GM18868 (cell line): ENCODE data around the gene NAPG.
"Not testable (repeated sequence)": the region's sequence is repeated elsewhere in the genome, so short reads cannot be mapped to it uniquely, and the experiment has no call there.

Source experiments
- ATAC-seq: cut with Tn5 transposase; IDR thresholded peaks from one replicate; pipeline ENCODE4 v1.9.1; 2021; ENCODE audit warnings: mild to moderate bottlenecking, moderate library complexity; ENCODE audit not compliant: unreplicated experiment

Gene NAPG

GRCh38 chr18:10525697-10526560 is at the start of gene NAPG:
NAPG (plus strand) TSS chr18:10526027; CDS start chr18:10526103, 76 bp downstream.
- peak; percentile 73 for ATAC-seq

- ATAC-seq: no peak
Observed at GRCh38 chr18:10476338-10476791, 49.5 kb upstream of the NAPG start.

DNA sequence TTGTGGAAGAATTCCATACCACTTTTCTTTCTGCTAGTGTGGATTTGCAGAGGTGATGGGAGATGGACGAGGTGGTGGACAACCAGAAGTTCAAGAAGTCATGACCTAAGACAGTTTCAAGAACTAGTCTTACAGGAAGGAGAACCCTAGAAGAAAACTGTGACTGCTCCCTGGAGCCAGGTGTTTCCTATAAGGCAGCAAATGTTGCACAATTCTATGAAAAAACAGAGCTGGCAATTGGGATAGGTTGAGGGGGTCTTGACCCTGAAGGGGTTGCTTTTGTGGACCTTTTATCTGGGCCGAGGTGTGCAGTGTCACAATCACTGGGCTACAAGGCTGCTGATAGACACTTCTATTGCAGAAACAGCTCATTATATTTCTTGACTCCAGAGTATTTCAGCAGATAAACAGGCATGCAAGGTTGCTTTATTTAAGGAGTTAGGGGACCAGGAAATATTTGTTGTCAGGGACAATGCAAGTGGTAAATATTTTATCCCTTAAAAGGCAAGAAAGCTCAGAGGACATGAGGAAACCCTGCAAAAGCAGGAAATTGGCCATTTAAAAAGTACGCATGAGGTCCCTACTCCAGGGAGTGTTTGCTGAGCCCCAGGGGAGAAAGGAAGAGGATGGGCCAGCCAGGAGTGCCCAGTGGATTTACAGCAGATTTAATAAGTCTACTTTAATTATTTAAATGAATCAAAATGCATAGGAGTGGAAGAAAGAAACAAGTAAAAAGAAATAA is 48.5 kb upstream of the NAPG start:
- ATAC-seq: no peak

GRCh38 chr18:10477863-10478260 is 48.0 kb upstream of the NAPG start:
- ATAC-seq: no peak

DNA sequence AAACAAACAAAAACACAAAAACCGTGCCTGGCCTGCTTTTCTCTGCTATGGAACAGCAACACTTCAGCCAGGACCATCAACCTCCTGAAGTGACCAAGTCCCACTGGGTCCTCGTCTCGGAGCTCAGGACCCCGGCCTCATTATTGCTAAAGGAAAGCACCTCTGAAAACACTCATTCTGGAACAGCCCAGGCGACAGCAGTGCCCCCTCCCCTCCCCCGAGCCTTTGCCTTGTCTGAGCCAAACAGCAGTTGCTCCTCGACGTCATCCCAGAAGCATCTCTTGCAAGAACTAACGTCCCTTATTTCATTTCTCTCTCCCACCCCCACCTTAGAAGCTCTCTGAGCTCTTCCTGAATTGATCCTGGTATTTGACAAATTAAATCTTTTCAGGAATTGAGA is 44.0 kb upstream of the NAPG start:
- ATAC-seq: no peak

DNA sequence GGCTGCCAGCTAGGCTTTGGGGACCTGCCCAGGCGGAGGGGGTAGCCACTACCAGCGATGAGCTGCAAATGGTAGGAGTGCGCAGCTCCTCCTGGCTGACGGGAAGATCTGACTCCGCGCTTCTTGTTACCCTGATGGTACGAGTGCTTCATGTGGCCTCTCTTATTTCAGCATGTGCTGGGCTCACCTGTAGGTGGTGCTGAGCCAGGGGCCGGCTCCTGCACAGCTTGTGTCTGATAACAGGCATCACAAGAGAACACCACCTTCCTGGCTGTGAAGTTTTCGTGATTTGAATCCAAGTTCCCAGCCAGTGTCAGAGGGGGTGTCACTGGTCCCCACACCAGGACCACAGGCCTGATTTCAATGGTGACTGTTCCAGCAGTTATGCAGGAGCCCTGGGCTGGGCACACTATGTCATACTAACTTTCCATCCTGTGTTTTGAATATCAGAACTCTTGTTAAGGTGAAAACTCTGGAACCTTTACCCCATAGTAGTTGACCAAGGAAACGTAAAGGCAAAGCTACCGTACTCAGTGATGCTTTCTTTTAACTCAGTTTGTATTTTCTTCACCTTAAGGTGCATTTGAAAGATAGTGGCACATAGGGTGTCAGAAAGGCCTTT is 43.4 kb upstream of the NAPG start:
- ATAC-seq: peak; percentile 18

DNA sequence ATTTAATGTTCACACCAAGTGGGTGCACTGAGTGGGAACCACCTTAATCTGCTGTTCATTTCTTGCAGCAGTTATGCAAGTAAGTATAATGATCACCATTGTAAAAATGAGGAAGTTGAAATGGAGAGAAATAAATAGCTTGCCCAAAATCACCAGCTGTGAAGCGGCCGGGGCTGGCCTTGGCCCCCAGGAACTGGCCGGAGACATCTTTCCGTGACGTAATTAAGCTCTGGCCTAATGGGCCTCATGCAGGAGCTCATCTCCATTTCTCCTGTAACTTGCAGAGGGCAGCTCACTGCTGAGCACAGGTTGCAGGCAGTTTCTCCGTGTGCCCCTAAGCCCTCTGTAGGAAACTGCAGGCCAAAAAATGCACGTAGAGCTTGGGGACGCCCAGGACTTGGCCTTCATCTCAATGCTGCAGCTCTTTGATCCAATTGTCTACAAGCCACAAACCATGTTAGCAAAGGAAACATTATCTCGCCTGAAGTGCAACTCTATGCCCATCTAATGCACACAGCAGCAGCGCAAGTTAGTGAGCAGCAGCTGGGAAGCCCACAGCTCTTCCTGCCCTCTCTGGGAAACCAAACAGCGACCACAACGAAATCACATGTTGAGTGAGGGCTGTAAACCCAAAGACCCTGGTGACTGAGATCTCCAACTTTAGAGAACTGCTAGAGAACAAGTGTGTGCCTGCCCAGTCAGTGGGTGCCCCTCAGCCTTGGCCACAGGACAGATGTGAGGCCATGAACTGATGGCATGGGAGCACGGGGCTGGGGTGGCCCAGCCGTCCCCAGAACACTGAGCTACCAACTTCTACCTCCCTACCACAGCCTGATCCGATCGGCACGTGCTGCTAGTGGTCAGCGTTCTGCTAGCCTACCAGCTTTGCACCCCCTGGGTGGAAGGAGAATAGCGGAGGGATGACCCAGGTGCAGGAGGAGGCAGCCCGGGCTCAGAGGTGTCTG is 42.6 kb upstream of the NAPG start:
- ATAC-seq: peak; percentile 76

DNA sequence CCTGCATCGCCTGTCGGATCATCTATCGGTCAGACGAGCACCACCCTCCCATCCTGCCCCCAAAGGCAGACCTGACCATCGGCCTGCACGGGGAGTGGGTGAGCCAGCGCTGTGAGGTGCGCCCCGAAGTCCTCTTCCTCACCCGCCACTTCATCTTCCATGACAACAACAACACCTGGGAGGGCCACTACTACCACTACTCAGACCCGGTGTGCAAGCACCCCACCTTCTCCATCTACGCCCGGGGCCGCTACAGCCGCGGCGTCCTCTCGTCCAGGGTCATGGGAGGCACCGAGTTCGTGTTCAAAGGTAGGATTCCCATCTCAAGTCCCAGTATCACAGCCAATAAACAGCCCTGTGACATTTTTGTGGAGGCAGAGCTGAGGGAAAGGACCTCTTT is 40.4 kb upstream of the NAPG start:
- ATAC-seq: no peak

- ATAC-seq: no peak
Observed at GRCh38 chr18:10486362-10486761, 39.5 kb upstream of the NAPG start.

- ATAC-seq: no peak
Observed at GRCh38 chr18:10487154-10487553, 38.7 kb upstream of the NAPG start.

- no peak for ATAC-seq
Observed at GRCh38 chr18:10488017-10488416, 37.8 kb upstream of the NAPG start.

GRCh38 chr18:10490401-10491165 is 35.2 kb upstream of the NAPG start:
- peak; percentile 98 for ATAC-seq

GRCh38 chr18:10495936-10496335 is 29.9 kb upstream of the NAPG start:
- ATAC-seq: no peak

- no peak for ATAC-seq
Observed at GRCh38 chr18:10497206-10497749, 28.5 kb upstream of the NAPG start.

DNA sequence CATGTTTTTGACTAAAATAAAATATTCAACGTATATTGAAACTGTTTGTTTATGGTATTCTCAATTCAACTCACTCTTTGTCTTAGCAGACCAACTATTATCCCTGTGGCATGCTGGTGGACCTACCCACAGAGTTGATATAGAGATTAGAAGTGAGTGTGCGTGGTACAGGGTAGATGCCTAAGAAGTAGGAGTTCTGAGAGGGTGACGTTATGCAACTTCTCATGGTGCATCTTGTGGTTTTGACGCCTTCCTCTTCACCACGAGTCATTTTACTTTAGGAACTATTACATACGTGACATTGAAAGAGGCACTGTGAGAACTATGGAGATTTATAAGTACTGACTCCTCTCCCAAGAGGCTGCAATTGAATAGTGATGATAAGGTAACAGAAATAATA is 26.6 kb upstream of the NAPG start:
- ATAC-seq: no peak

GRCh38 chr18:10500038-10500437 is 25.8 kb upstream of the NAPG start:
- no peak for ATAC-seq

DNA sequence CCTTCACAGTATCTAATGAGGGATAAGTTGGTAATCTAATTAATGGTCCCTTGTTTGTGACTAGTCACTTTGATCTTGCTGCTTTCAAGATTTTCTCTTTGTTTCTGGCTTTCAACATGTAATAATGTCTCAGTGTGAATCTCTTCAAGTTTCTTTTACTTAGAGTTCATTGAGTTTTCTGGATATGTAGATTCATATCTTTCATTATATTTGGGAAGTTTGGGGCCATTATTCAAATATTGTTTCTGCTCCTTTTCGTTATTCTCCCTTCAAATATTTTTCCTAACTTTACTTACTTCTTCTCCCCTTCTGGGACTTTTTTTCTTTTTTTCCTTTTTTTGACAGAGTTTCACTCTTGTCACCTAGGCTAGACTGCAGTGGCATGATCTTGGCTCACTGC is 21.1 kb upstream of the NAPG start:
- no peak for ATAC-seq

DNA sequence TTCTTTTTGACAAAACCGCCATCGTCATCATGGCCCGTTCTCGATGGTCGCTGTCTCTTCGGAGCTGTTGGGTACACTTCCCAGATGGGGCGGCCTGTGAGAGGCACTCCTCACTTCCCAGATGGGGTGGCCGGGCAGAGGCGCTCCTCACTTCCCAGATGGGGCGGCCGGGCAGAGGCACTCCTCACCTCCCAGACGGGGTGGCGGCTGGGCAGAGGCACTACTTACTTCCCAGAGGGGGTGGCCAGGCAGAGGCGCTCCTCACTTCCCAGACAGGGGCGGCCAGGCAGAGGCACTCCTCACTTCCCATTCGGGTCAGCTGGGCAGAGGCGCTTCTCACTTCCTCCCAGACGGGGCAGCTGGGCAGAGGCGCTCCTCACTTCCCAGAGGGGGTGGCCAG is 19.9 kb upstream of the NAPG start:
- not testable (repeated sequence) for ATAC-seq

DNA sequence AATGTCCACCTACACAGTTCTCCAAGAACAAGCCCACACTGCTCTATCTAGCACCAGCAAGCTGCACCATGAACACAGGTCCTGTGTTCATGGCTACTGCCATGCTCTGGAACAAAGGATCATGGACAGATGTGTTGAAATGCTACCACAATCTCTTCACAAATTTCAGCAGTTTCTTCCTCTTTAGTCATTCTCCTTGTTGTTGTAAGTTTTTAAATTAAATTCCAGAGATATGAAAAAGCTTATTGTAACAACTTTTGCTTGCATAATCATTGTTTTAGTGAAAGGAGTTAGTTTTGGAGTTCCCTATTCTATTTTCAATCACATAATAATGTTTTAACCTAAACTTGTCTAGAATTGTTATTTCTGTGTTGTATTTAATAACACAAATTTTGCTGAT is 17.2 kb upstream of the NAPG start:
- ATAC-seq: no peak
